DMS 273 treated with DMSO at 0.1 percent for 48 hours (cell line): ENCODE data around the gene AMZ1.

ENCODE experiments used
- DNase-seq: peaks from one replicate; lab custom pipeline; 2025; lab: John Stamatoyannopoulos, UW

Gene AMZ1

DNA sequence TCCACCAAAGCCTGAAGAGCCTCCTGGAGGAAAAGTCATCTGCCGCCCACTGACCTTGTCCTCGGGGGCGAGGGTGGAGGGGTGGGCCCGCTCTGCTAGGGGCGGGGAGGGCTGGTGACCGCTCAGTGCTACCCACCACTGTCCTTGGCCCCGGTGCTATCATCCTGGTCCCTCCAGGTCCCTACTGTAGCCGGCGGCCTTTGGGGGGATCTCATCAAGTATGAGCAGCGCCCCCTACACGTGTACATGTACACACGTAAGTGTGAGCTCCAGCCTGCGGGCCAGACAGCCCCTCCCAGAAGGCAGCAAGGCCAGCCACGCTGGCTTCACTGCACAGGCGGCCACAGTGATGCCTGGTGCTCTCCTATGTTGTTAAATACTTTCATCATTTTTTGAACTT lies 36.7 kb upstream of the AMZ1 start:
- DNase-seq, result no peak

DNA sequence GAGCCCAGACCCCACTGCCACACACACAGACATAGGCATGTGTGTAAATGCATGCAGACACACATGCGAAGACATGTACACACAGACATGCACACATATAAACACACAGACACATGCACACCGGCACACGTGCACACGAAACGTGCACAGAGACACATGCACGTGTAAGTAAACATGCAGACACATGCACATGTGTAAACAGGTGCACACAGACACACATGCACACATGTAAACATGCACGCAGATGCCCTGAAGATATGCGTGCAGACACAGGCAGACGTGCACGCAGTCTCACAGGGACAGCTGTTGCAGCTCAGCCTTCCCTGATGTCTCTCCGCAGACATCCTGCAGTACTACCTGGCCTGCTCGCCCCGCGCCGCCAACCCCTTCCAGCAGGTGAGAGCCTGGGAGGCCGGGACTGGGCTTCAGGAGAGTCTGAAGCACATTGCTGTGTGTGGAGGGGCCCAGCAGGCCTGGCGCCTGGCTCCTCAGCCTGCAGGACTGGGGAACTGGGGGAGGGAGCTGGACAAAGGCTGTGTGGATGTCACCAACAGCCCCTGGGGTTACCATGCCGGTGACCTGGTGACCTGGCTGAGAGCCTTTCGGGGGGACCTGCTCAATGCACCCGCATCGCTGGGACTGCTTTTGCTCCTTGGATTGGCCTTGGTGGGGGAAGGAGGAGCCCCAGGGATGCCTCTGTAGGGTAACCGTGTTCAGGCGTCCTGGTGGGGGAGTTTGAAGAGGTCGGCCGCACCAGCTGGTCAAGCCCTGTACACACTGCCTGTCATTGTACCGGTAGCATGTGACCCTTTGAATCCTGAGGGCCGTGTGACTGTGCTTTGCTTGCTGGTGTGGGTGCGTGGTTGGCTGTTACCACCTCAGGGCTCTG lies 35.9 kb upstream of the AMZ1 start:
- DNase-seq, result no peak

DNA sequence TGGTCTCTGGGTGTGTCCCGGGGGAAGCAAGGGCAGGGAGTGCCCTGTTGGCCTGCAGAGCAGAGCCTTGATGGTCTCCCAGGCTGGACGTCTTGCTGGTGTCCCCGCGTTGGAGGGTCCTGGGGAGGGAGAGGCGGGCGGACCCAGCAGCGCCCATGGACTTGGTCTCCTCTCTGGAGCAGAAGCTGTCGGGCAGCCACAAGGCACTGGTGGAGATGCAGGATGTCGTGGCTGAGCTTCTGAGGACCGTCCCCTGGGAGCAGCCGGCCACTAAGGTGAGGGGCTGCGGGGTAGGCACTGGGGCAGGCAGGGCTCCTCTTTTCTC lies 35.3 kb upstream of the AMZ1 start:
- DNase-seq, result no peak

DNA sequence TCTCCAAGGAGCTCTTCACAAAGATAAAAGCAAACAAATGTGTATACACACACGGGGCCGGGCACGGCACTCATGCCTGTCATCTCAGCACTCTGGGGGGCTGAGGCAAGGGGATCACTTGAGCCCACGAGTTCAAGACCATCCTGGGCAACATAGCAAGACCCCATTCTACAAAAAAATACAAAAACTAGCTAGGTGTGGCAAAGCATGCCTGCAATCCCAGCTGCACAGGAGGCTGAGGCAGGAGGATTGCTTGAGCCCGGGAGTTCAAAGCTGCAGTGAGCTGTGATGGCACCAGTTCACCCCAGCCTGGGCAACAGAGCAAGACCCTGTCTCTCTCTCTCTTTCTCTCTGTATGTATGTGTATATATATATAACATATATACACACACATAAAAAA lies 33.9 kb upstream of the AMZ1 start:
- no peak for DNase-seq

DNA sequence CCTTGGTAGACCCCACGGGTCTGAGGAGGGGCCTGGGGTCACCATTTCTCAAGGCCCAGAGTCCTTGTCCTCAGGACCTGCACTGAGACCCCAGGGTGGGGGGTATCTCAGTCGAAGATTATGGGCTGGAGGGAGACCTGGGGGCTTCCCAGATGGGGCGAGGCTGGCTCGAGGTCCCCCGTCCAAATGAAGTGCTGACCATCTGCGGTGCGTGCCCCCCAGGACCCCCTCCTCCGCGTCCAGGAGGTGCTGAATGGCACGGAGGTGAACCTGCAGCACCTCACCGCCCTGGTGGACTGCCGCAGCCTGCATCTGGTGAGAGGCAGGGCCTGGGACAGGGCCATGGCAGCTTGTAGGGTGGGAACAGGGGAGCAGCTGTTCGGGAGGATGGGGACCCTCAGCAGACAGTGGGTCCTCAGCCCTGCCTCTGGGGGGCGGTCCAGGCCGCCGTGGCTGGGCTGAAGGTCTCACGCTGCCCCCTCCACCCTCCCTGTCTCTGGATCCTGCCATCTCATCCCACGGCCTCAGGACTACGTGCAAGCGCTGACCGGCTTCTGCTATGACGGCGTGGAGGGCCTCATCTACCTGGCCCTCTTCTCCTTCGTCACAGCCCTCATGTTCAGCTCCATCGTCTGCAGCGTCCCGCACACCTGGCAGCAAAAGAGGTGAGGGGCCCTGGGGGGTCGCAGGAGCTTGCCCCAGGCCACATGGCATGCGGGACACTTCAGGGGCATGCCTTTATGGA lies 32.0 kb upstream of the AMZ1 start:
- no peak for DNase-seq

GRCh38 chr7:2657208-2657607 lies 30.8 kb upstream of the AMZ1 start:
- no peak for DNase-seq

- DNase-seq, result no peak
Observed at GRCh38 chr7:2657920-2658671, 29.9 kb upstream of the AMZ1 start.

DNA sequence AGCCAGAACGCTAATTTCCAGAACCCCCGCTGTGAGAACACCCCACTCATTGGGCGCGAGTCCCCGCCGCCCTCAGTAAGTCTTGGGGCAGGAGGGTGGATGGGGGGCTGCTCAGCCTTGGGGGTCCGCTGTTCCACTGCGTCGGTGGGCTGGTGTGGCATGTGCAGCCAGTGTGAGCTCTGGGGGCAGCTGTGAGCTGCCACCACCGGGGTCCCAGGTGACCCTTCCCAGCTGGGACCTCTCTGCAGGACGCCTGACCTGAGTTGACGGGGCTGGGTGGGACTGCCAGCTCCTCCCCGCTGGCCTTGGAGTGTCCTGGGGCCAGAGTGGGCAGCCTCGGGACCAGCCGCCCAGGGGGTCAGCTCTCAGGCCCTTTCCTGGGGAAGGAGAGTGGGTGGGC lies 29.1 kb upstream of the AMZ1 start:
- no peak for DNase-seq

GRCh38 chr7:2659556-2660358 lies 28.2 kb upstream of the AMZ1 start:
- no peak for DNase-seq

DNA sequence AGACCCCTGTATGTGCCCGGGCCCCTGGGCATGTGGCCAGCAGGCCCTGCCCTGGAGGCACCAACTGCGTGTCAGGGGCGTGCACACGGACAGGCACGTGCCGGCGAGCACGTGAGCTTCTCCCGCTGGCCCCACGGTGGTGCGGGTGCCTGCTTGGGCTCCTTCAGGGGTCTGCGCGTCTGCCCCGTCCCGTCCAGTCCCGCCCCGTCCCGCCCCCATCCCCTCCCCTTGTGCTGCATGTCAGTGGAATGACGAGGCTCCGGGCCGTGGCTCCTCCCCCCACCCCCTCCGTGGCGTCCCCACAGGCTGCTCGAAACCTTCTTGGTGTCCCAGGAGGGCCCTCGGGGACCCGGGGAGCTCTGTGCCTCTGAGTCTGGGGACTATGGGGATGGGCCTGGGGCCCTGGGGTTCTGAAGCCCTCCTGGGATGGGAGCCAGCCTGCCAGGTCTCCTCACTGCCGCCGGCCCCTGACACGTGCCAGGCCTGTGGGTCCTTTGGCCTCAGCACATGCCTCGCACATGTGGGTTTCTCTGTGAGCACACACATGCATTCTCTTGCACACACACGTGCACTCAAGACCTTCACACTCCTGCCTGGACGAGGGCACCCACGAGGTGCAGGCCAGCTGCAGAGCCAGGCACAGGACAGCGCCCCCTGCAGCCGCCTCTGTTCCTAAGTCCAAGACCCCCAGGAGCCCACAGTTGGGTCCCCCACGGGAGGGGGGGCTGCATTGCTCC lies 27.5 kb upstream of the AMZ1 start:
- no peak for DNase-seq

DNA sequence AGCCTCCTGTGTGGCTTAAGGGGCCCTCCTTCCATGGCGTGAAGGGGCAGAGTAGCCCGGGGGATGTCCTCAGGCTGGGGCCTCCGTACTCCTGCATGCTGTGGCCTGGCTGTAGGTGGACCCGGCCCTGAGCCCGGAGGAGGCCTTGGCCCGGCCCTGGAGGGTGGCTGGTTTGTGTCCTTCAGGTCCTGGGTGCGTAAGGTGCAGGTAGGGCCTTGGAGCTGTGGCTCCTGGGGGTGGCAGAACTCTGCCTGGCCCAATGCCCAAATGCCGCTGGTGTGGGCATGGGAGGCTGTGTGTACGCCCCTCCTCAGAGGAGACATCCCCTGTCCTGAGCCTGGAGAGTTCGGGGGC lies 26.9 kb upstream of the AMZ1 start:
- DNase-seq, result no peak

- no peak for DNase-seq
Observed at GRCh38 chr7:2661602-2662272, 26.3 kb upstream of the AMZ1 start.

DNA sequence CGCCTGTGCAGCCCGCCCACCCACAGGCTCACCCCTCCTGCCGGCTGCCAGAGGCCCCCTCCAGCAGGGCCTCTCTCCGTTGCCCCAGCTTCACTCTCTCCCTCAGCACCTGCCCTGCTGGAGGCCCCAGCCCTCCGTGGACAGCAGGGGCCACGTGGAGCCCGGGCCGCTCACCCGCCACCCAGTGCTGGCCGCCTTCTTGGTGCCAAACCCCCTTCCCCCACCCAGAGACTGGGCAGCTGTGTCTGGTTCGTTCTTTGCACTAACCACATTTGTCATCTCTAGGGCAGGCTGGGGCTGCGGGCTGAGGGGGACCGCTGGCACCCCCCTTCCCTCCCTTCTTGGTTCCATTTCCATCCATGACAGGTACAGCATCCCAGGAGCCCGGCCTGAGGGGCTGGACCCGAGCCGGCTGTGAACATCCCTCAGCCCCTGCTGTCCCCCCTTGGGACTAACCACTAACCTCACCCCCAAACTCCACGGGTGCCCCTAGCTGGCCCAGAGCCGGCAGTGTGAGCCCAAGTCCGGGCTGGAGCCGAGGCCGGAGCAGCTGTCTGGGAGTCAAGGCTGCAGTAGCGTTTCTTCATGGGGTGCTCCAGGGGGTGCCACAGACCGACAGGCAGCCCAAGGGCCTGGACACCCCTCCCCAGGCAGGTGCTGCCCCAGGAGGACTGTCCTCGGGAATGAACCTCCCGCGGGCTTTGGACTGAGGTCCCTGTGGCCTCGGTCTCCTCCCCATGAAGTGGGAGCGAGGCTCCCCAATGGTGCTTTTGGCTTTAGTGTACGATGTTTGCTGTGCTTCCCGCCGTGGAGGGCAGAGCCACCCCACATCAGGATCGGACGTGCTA lies 25.5 kb upstream of the AMZ1 start:
- no peak for DNase-seq

DNA sequence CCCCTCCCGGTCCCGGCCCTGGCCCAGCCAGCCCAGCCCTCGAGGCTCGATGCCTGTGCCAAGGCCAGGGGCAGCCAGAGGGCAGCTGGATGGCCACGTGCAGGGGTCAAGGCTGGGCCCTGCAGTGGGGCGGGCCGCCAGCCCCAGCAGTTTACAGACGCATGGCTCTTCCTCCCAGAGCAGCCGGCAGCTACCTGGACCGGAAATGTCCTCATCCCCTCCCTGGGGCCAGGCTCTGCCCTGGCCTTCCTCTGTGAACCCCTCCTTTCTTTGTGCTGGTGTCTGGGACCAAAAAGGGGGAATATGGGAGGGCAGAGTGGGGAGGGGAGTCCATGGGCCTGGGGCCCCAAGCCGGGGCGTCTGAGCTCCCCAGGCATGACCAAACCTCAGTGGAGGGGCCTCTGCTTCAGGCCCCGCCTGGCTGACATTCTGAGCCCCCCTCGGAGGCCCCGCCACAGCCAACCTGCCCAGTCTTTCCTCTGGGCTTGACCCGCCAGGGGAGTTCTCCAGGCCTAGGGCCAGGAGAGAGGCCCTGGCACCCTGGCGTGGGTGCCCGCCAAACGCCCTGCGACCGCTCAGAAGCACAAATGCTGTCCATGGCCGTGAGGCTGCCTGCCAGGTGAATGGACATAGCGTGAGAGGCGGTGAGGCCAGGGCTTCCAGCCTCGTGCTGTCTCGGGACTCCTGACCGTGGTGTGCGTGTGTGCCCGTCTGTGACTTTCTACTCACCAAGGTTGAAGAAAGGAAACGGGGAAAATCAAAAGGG lies 24.7 kb upstream of the AMZ1 start:
- DNase-seq, result no peak

DNA sequence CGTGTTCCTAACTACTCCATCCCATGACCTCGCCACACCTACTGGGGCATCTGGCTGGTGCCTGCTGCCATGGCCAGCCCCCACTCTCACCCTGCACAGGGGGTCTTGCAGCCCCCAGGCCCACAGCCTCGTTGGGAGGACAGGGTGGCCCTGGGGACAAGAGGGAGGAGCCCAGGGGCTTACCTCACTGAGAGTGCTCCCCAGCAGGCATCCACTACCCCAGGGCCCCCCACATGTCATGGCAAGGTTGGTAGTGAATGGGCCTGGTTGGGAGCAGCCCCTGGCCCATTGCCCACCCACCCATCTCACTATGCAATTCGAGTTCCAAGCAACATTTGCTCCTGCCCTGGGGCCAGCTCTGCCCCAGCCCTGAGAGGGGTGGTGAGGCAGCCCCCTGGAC lies 24.0 kb upstream of the AMZ1 start:
- DNase-seq, result no peak

- no peak for DNase-seq
Observed at GRCh38 chr7:2665359-2665791, 22.6 kb upstream of the AMZ1 start.

DNA sequence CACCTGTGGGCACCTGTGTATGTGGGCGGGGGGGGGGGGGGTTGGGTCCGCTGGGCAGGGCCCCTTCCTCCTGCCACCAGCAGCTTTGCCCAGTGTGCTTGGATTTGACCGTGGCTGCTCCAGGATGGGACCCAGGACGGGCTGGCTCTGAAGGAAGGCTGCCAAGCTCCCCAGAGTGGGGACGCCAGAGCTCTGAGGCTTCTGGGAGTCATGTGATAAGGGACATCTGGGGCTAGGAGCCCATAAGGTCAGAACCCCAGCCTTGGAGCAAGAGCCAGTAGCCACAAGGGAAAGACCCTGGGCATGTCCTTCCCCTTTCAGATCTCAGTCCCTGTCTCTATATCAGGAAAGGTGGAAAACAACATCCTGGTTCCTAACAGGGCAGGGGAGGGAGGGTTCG lies 21.8 kb upstream of the AMZ1 start:
- no peak for DNase-seq

DNA sequence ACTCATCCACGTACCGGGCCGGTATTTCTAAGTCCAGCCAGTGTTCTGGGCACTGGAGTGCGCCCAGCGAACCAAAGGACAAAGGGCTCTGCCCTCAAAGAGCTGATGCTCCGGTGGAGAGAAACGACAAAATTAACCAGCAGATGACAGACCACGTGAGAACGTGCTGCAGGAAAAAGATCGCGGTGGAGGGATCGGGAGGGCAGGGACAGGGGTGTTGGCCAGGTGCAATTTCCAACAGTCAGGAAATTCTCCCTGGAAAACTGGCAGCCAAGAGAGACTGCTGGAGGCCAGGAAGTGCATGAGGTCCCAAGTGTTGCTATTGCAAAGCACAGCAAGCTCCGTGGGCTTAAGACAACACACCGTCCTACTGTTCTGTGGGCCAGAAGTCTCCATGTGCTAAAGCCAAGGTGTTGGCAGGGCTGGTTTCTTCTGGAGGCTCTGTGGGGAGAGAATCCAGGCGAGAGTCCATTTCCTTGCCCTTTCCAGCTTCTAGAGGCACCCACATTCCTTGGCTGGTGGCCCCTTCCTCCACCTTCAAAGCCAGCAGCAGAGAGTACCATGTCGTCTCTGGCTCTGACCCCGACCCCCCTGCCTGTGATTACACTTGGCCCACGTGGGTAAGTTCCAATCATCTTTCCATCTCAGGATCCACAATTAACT lies 21.3 kb upstream of the AMZ1 start:
- no peak for DNase-seq

DNA sequence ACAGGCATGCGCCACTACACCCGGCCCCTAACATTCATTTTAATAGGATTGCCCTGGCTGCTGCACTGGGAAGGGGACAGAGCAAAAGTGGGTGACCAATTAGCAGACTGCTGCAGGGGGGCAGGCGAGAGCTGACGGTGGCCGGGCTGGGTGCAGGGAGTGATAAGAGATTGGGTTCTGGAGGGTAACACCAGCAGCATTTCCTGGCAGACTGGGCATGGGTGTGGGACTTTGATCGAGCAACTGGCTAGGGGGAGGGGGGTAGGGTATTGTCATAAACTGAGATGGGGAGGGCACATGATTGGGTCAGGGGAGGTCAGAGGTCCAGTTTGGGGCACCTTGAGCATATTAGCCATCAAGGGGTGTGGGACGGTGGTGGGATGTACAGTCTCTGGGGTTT lies 20.2 kb upstream of the AMZ1 start:
- DNase-seq, result no peak
